ENCODE data around the gene COL6A2. TPM values are rescaled to one million over a fixed set of nuclear protein-coding genes. Genes with fewer than 3 reads are reported as not detected.
A peak's percentile ranks its signal among the peaks of the same experiment; 100 is the strongest.

COL6A2 gene
- total and polyA plus RNA-seq, 4 donors: 335 to 3,611 (median 1,409) TPM

GRCh38 chr21:46151261-46151988 lies 53.5 kb downstream of the COL6A2 start:
- intact Hi-C loops (cut with DNase I): no loop called here
- no peak overlapping the region for H3K27ac ChIP-seq (ENCODE audit: low read depth in 1 of 2, low read length in 2 of 2)
- no peaks in the 10 kb centered on the region for H3K9me3 ChIP-seq (ENCODE audit: control insufficient read depth, low read length)
- WGBS, 2 donors: 87 to 88% methylated on average over 46 to 47 of the region's 47 CpGs
- DNase-seq (peak; percentile 46 to 70), ATAC-seq (ENCODE audit: low FRiP score) (no peak)
- H3K36me3 ChIP-seq (ENCODE audit: control insufficient read depth in 1 of 2, insufficient read depth in 2 of 2, low read length in 1 of 2): no peaks in the 10 kb centered on the region
- no peaks in the 10 kb centered on the region for H3K27me3 ChIP-seq (ENCODE audit: control insufficient read depth in 1 of 2, insufficient read depth in 2 of 2, low read length in 1 of 2)
- H3K4me3 ChIP-seq (ENCODE audit: low read length in 2 of 2): no peak overlapping the region
- no peaks in the 10 kb centered on the region for H3K4me1 ChIP-seq (ENCODE audit: control insufficient read depth in 1 of 2, insufficient read depth in 2 of 2, low read length in 2 of 2)

- ATAC-seq (ENCODE audit: low FRiP score) (no peak), DNase-seq (peak; percentile 35 to 63)
- WGBS, 2 donors: 91 to 93% methylated on average over 45 of the region's 45 CpGs
- Histone ChIP-seq H3K9me3 (ENCODE audit: control insufficient read depth, low read length) (no peaks in the 10 kb centered on the region), H3K36me3 (ENCODE audit: control insufficient read depth in 1 of 2, insufficient read depth in 2 of 2, low read length in 1 of 2) (no peaks in the 10 kb centered on the region), H3K4me1 (ENCODE audit: control insufficient read depth in 1 of 2, insufficient read depth in 2 of 2, low read length in 2 of 2) (no peaks in the 10 kb centered on the region), H3K4me3 (ENCODE audit: low read length in 2 of 2) (no peak overlapping the region), H3K27ac (ENCODE audit: low read depth in 1 of 2, low read length in 2 of 2) (no peak overlapping the region), H3K27me3 (ENCODE audit: control insufficient read depth in 1 of 2, insufficient read depth in 2 of 2, low read length in 1 of 2) (no peaks in the 10 kb centered on the region)
- intact Hi-C loops (cut with DNase I): no loop called here
Observed at GRCh38 chr21:46151989-46152926, 54.3 kb downstream of the COL6A2 start.

GRCh38 chr21:46152927-46153246 lies 55.0 kb downstream of the COL6A2 start:
- WGBS, 2 donors: 23 to 37% methylated on average over 18 of the region's 18 CpGs
- H3K36me3 ChIP-seq (ENCODE audit: control insufficient read depth in 1 of 2, insufficient read depth in 2 of 2, low read length in 1 of 2): no peaks in the 10 kb centered on the region
- no peak overlapping the region for H3K27ac ChIP-seq (ENCODE audit: low read depth in 1 of 2, low read length in 2 of 2)
- no peak overlapping the region for H3K4me3 ChIP-seq (ENCODE audit: low read length in 2 of 2)
- intact Hi-C loops (cut with DNase I): no loop called here
- ATAC-seq (ENCODE audit: low FRiP score): no peak
- H3K27me3 ChIP-seq (ENCODE audit: control insufficient read depth in 1 of 2, insufficient read depth in 2 of 2, low read length in 1 of 2): no peaks in the 10 kb centered on the region
- peak; percentile 49 to 62 for DNase-seq
- H3K9me3 ChIP-seq (ENCODE audit: control insufficient read depth, low read length): no peaks in the 10 kb centered on the region
- no peaks in the 10 kb centered on the region for H3K4me1 ChIP-seq (ENCODE audit: control insufficient read depth in 1 of 2, insufficient read depth in 2 of 2, low read length in 2 of 2)

GRCh38 chr21:46153247-46154154 lies 55.6 kb downstream of the COL6A2 start:
- DNase-seq: peak; percentile 62 to 86
- WGBS, 2 donors: 34 to 37% methylated on average over 29 to 33 of the region's 33 CpGs
- ATAC-seq (ENCODE audit: low FRiP score): peak; percentile 55
- Histone ChIP-seq H3K9me3 (ENCODE audit: control insufficient read depth, low read length) (no peaks in the 10 kb centered on the region), H3K27me3 (ENCODE audit: control insufficient read depth in 1 of 2, insufficient read depth in 2 of 2, low read length in 1 of 2) (no peaks in the 10 kb centered on the region), H3K27ac (ENCODE audit: low read depth in 1 of 2, low read length in 2 of 2) (no peak overlapping the region), H3K4me1 (ENCODE audit: control insufficient read depth in 1 of 2, insufficient read depth in 2 of 2, low read length in 2 of 2) (no peaks in the 10 kb centered on the region), H3K36me3 (ENCODE audit: control insufficient read depth in 1 of 2, insufficient read depth in 2 of 2, low read length in 1 of 2) (no peaks in the 10 kb centered on the region), H3K4me3 (ENCODE audit: low read length in 2 of 2) (no peak overlapping the region)
- intact Hi-C loops (cut with DNase I): no loop called here

- Histone ChIP-seq H3K36me3 (ENCODE audit: control insufficient read depth in 1 of 2, insufficient read depth in 2 of 2, low read length in 1 of 2) (no peaks in the 10 kb centered on the region), H3K27ac (ENCODE audit: low read depth in 1 of 2, low read length in 2 of 2) (no peak overlapping the region), H3K27me3 (ENCODE audit: control insufficient read depth in 1 of 2, insufficient read depth in 2 of 2, low read length in 1 of 2) (no peaks in the 10 kb centered on the region), H3K4me1 (ENCODE audit: control insufficient read depth in 1 of 2, insufficient read depth in 2 of 2, low read length in 2 of 2) (no peaks in the 10 kb centered on the region), H3K4me3 (ENCODE audit: low read length in 2 of 2) (no peak overlapping the region), H3K9me3 (ENCODE audit: control insufficient read depth, low read length) (no peaks in the 10 kb centered on the region)
- DNase-seq (peak; percentile 38 to 71), ATAC-seq (ENCODE audit: low FRiP score) (no peak)
- intact Hi-C loops (cut with DNase I): no loop called here
- 91 to 92% methylated on average over 39 of the region's 39 CpGs for WGBS, 2 donors
Observed at GRCh38 chr21:46154155-46154954, 56.4 kb downstream of the COL6A2 start.

GRCh38 chr21:46154955-46155513 lies 57.1 kb downstream of the COL6A2 start:
- Histone ChIP-seq H3K27me3 (ENCODE audit: control insufficient read depth in 1 of 2, insufficient read depth in 2 of 2, low read length in 1 of 2) (no peaks in the 10 kb centered on the region), H3K4me1 (ENCODE audit: control insufficient read depth in 1 of 2, insufficient read depth in 2 of 2, low read length in 2 of 2) (no peaks in the 10 kb centered on the region), H3K27ac (ENCODE audit: low read depth in 1 of 2, low read length in 2 of 2) (no peak overlapping the region), H3K36me3 (ENCODE audit: control insufficient read depth in 1 of 2, insufficient read depth in 2 of 2, low read length in 1 of 2) (no peaks in the 10 kb centered on the region), H3K4me3 (ENCODE audit: low read length in 2 of 2) (no peak overlapping the region), H3K9me3 (ENCODE audit: control insufficient read depth, low read length) (no peaks in the 10 kb centered on the region)
- DNase-seq: peak; percentile 45 to 65
- WGBS, 2 donors: 88 to 92% methylated on average over 16 of the region's 16 CpGs
- ATAC-seq (ENCODE audit: low FRiP score): no peak
- intact Hi-C loops (cut with DNase I): loop anchor here in 1 of 2 donors (5.0 kb wide), 1 partner anchor 52 kb away; no protein-coding TSS in a partner anchor

GRCh38 chr21:46155514-46156377 lies 57.8 kb downstream of the COL6A2 start, which contains the start of gene FTCD:
Gene FTCD (minus strand): TSS chr21:46155579. CDS start chr21:46155523, 56 bp downstream.
- Histone ChIP-seq H3K27me3 (ENCODE audit: control insufficient read depth in 1 of 2, insufficient read depth in 2 of 2, low read length in 1 of 2) (no peaks in the 10 kb centered on the region), H3K4me3 (ENCODE audit: low read length in 2 of 2) (no peak within 1 kb of the TSS), H3K4me1 (ENCODE audit: control insufficient read depth in 1 of 2, insufficient read depth in 2 of 2, low read length in 2 of 2) (no peaks in the 10 kb centered on the region), H3K36me3 (ENCODE audit: control insufficient read depth in 1 of 2, insufficient read depth in 2 of 2, low read length in 1 of 2) (no peaks in the 10 kb centered on the region), H3K27ac (ENCODE audit: low read depth in 1 of 2, low read length in 2 of 2) (no peak within 1 kb of the TSS), H3K9me3 (ENCODE audit: control insufficient read depth, low read length) (no peaks in the 10 kb centered on the region)
- peak; percentile 17 to 73 for DNase-seq
- intact Hi-C loops (cut with DNase I): loop anchor here in 1 of 2 donors (5.0 kb wide), 1 partner anchor 52 kb away; no protein-coding TSS in a partner anchor
- no peak for ATAC-seq (ENCODE audit: low FRiP score)
- WGBS, 2 donors: 83 to 87% methylated on average over 34 of the region's 34 CpGs
